ENCODE results near the gene DCBLD1.

DNA sequence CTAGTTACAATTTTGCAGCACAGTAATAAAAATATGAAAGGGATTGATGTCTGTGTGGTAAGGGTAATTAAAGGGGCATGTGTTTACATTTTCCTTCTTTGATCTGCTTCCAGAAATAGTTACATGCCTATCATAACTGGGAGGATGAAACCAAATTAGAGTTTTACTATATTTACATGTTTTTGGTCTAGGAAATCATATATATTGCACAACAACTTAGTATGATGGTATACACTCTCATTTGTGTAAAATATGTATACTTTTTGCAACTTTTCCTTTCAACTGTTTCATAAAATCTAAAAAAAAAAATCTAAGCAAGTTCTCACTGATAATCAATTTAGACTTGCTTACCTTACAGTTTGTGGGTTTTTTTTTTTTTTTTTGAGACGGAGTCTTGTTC lies 32.2 kb downstream of the DCBLD1 start:
- TF ChIP-seq ZBTB1 (tag by site-specific recombination; IDR thresholded peaks at IDR 0.05) = no peak
- TF ChIP-seq, protein P1, sequence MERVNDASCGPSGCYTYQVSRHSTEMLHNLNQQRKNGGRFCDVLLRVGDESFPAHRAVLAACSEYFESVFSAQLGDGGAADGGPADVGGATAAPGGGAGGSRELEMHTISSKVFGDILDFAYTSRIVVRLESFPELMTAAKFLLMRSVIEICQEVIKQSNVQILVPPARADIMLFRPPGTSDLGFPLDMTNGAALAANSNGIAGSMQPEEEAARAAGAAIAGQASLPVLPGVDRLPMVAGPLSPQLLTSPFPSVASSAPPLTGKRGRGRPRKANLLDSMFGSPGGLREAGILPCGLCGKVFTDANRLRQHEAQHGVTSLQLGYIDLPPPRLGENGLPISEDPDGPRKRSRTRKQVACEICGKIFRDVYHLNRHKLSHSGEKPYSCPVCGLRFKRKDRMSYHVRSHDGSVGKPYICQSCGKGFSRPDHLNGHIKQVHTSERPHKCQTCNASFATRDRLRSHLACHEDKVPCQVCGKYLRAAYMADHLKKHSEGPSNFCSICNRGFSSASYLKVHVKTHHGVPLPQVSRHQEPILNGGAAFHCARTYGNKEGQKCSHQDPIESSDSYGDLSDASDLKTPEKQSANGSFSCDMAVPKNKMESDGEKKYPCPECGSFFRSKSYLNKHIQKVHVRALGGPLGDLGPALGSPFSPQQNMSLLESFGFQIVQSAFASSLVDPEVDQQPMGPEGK (tag by site-specific recombination; IDR thresholded peaks at IDR 0.05) = no peak
